Activated CD4-positive, alpha-beta T cell treated with anti-CD3 and anti-CD28 coated beads for 24 hours (primary cell): ENCODE measurements around the gene GTF2IRD1.
A peak's percentile ranks its signal among the peaks of the same experiment; 100 is the strongest.
"Not testable (repeated sequence)": the region's sequence is repeated elsewhere in the genome, so short reads cannot be mapped to it uniquely, and the experiment has no call there.

Experiments
- DNase-seq, 2 donors: peaks; one replicate each; pipeline ENCODE4 v3.0.0-alpha.2; 2020; ENCODE audit warnings: low read depth in 2 of 2

GTF2IRD1 gene

DNA sequence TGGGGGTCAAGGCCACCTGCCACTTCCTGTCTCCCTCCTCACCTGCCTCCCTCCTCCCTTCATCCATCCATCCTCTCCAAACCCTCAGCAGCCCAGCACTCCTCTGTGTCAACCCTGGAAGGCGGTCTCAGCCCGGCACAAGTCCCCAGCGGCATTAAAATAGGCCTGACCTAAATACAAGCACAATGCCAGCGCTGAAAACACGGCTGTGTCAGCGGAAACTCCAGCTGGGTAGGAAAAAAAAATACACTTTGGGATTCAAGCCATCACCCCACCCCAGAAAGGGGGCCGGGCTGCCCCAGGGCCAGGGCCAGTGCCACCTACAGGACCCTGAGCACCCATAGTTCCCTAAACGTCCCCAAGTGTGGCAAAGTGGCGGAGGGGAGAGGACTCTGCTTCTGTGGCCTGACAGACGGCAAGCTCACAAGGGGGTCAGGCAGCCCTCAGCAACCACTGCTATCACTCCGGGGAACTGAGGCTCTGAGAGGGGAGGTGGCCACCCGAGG, 22.7 kb upstream of the GTF2IRD1 start:
- no peak for DNase-seq

DNA sequence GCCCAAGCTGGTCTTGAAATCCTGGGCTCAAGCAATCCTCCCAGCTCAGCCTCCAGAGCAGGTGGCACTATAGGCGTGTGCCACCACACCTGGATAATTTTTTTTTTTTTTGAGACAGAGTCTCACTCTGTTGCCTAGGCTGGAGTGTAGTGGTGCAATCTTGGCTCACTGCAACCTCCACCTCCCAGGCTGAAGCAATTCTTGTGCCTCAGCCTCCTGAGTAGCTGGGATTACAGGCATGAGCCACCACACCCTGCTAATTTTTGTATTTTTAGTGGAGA, 16.5 kb upstream of the GTF2IRD1 start:
- DNase-seq, result not testable (repeated sequence)

DNA sequence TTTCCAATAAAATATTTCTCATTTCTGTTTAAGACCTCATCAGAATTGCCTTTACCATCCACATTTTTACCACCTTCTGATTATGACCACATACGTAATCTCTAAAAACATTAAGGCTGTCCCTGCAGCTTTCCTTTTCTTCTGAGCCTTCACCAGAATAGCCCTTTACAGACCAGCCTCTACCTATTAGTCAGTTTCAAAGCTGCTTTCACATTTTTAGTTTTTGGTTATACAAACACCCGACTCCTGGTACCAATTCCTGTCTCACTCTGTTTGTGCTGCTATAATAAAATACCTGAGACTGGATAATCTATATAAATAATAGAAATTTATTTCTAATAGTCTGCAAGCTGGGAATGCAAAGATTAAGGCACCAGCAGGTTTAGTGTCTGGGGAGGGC, 15.4 kb upstream of the GTF2IRD1 start:
- no peak for DNase-seq

DNA sequence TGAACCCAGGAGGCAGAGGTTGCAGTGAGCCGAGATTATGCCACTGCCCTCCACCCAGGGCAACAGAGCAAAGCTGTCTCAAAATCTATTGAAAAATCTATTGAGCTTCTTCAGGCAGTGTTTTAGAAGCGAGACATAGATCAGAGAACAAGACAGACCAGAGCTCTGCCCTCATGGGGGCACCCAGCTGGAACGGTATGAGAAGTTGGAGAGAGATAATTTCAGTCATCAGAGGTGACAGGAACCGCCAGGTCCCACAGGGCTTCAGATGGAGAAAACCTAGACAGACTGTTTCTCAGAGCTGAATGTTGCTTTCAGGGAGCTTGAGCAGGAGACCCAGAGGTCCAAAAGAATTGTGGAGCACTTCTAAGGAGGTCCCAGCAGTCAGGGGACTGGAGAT, 14.2 kb upstream of the GTF2IRD1 start:
- no peak for DNase-seq

DNA sequence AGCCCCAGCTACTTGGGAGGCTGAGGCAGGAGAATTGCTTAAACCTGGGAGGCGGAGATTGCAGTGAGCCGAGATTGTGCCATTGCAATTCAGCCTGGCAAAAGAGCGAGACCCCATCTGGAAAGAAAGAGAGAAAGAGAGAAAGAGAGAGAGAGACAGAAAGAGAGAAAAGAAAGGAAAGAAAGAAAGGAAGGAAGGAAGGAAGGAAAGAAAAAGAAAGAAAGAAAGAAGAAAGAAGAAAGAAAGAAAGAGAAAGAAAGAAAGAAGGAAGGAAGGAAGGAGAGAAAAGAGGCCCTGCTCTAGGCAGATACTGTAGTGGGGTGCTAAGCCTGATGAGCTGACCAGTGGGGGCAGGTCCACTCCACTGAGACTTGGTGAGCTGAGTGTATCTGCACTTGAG, 13.6 kb upstream of the GTF2IRD1 start:
- not testable (repeated sequence) for DNase-seq

DNA sequence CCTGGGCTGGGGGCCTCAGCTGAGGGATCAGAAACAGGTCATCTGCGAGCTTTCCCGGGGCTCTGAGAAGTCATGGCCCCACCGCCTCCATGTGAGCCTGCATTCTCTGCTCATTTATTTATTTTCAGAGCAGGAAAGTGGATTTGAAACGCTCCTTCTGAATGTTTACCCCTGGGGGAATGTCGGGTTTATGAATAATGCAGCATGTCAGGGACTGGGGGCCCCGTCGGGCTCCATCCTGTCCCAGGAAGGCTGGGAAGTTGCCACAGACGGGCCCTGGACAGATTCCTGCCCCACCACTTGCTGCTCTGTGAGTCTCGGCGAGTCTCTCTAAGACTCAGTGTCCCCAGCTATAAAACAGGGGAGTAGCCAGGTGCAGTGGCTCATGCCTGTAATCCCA, 11.9 kb upstream of the GTF2IRD1 start:
- no peak for DNase-seq

DNA sequence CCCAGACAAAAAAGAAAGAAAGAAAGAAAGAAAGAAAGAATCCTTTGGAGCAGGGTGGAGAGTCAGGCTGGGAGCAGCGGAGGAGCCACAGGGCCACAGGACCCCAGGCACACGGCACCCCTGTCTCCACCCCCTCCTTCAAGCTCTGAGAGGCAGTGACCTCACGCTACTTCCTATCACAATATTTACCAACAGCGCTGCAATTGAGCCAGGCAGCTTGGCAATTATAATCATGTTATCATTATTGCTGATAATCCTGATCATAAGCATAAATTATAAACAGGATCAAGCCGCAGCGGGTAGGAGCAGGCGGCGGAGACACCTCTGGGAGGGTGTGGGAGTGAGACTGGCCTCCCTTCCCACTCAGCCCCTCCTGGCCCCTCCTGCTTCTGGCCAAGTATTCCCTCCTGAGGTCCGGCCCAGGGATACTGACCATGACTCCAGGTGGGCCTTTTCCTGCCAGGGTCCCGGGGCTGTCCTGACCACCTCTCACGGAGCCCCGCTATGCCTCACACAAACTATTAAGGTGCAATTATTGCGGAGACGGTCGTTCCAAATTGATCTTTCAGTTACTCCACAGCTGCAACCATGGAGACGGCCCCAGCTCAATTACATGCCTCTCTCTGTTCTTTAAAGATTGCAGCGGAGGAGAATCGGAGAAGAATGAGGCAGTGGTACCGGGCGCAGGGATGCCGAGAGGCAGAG, 10.0 kb upstream of the GTF2IRD1 start:
- no peak for DNase-seq

DNA sequence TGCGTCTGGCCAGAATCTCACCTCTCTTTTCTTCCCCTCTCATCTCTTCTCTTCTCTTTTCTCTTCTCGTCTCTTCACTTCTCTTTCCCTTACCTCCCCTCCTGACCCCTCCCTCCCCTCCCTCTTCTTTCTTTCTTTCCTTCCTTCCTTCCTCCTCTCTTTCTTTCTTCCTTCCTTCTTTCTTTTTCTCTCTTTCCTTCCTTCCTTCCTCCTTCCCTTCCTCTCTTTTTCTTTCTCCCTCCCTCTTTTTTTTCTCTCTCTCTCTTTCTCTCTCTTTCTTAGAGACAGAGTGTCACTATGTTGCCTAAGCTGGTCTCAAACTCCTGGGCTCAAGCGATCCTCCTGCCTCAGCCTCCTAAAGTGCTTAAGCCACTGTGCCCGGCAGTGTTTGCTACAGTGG, 4.6 kb upstream of the GTF2IRD1 start:
- no peak for DNase-seq

DNA sequence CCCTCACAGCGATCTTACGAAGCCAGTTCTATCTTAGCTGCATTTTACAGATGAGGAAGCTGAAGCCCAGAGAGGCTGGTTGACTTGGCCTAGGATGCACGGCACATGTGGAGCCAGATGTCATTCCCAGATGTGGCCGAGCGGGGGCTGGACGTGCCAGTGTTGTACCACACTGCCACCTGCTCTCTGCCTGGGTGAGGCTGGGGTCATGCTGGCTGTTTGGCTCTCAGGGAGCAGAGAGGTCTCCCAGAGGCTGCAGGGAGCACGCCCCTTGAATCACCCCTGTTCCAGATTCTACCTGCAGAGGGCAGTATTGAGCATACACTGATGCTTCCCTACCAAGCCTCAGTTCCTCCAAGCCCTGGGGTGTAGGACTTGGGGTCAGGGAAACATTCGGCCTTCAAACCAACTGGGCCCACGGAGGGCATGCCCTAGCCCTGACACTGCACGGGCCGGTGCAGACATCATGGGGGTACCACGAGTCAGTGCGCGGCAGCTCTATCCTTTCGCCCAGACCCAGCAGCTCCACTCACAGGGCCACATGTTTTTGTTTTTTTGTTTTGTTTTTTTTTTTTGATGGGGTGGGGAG, 3.8 kb upstream of the GTF2IRD1 start:
- peak; percentile 52 to 71 for DNase-seq

DNA sequence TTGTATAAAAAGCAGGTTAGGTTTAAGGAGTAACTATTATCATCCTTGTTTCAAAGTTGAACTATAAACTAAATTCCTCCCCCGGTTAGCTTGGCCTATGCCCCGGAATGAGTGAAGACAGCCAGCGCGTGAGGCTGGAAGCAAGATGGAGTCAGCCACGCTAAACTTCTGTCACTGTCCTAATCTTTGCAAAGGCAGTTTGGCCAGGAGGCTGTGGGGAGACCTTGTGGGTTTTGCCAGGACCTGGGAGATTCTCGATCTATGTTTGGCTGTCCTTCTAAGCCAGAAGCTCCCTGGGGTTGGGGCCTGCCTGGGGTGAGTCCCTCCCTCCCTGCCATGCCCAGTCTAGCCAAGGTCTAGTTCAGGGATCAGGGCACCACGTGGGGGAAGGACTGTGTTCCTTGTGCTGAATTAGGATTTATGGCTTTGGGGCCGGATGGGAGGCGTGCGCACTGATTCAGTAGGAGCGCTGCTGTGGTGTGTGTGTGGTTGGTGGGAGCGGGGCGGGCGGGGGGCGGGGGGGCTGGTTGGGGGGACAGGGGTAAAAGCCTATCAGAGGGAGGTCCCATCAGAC, 871 bp upstream of the GTF2IRD1 start:
- DNase-seq, result no peak

DNA sequence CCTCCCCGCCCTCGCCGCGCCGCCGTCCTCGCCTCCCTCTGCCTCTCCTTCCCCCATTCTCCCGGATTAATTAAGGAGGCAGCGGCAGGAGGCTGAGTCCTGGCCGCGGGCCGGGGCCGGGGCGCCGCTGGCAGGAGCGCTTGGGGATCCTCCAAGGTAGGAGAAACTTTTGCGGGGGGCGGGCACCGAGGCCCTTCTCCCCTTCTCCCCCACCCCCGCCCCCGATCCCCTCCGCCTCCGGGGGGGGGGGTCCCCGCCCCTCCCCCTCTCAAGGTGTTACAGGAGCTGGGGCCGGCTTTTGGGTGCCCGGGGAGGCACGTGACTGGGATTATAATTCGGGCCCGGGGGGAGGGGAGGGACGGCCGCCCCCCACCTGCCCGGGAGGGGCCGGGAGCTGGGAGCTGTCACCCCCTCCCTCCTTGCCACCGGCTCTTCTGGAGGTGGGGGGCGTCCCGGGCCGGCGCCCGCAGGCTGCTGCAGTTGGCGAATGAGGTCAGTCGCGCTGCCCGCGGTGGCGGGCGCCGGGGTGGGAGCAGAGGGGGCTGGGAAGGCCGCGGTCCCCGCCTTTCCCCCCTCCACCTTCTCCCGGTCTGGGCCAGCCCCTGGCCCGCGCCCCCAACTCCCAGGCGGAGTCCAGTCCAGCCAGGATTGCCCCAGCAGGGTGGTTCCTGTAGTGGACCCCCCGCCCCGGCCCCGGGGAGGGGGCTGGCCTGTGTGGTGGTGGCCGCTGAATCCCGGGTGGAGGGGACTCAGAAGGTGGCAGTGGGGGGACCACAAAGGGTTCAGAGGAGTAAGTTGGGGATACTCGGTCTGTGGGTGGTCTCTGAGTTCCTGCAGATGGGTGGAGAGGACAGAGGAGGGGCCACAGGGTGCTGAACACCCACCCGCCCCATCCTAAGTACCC, 567 bp downstream of the GTF2IRD1 start:
- no peak for DNase-seq

DNA sequence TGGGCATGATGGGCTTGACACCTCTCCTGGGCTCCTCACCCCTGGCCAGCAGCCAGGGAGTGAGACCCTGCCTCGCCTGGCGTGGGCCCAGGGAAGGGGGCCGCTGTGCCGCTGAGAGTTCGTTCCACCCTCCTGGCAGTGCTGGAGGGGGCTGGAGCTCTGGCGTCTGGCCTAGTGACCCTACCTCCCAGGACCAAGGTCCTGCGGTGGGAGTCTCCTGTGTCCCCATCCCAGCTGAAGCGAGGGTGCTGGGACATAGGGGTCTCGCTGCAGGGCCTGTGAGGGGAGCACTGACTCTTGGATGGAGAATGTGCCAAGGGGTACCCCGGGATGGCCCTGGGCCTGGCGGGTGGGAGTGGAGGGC, 1.2 kb downstream of the GTF2IRD1 start:
- no peak for DNase-seq

DNA sequence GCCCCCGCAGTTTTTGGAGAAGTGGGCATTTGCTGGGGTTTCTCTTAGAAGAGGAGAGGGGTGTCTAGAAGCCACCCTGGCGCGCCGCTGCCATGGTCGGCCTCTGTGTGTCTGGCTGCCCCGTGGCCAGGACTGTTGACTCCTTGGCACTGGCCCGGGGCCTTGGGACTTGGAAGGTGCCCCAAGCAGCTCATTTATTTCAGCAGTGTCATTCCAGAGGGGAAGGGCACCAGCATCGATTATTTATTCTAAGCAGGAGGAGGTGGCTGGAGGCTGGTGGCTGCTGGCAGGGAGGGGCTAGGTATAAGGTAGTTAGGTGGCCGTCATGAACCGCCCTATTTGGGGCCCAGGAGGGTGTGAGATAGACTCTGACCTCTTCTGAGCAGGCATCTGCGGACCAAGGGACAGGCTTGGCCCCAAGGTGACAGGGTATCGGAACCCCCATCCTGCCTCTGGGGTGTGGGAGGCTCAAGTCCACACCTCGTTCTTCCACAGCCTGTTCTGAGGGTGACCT, 1.6 kb downstream of the GTF2IRD1 start:
- no peak for DNase-seq

DNA sequence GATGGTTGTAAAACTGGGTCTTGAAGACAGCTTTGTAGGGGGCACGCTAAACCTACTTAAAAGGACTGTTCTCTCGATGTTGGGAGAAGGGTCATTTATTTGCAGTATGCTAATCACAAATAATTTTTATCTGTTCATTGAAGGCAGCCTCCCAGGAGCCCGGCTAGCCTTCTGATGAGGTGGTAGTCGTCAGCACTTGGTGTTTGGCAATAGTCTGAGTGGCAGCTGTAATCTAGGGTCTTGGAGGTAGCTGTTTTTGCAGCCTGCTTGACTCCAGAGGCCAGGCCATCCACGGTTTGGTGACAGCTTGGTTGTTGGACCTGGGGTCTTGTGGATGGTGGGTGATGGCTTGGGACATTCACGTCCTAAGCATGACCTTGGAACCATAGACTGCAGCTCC, 2.2 kb downstream of the GTF2IRD1 start:
- DNase-seq, result no peak

DNA sequence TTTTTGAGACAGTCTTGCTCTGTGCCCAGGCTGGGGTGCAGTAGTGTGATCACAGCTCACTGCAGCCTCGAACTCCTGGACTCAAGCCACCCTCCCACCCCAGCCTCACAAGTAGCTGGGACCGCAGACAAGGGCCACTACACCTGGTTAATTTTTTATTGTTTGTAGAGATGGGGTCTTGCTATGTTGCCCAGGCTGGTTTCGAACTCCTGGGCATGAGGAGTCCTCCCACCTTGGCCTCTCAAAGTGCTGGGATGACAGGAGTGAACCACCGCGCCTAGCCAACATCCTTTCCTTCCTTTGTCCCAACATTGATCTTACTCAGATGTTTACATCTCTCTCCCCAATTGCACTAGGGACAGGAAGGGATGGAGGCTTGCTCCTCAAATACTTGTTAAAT, 3.3 kb downstream of the GTF2IRD1 start:
- DNase-seq, result no peak

DNA sequence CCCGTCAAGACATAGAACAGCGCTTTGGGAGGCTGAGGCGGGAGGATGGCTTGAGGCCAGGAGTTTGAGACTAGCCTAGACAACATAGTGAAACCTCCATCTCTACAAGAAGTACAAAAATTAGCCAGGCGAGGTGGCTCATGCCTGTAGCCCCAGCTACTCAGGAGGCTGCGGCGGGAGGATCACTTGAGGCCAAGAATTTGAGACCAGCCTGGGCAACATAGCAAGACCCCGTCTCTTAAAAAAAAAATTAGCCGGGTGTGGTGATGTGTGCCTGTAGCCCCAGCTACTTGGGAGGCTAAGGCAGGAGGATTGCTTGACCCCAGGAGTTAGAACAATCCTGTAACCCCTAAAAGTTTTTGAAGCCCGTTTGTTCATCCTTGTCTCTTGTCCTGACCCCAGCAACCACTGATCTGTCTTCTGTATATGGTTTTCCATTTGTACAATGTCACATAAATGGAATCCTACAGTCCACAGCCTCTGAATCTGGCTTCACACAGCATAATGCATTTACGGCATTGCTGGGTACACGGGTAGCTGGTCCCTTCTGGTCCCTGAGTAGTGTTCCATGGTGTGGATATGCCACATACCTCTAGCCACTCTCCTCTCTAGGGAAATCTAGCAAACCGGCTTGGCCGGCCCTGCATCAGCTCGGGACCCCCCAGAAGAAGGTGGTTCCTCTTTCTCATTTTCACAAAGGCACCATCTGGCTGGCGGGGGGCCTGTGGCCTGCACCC, 8.4 kb downstream of the GTF2IRD1 start:
- DNase-seq, result no peak

DNA sequence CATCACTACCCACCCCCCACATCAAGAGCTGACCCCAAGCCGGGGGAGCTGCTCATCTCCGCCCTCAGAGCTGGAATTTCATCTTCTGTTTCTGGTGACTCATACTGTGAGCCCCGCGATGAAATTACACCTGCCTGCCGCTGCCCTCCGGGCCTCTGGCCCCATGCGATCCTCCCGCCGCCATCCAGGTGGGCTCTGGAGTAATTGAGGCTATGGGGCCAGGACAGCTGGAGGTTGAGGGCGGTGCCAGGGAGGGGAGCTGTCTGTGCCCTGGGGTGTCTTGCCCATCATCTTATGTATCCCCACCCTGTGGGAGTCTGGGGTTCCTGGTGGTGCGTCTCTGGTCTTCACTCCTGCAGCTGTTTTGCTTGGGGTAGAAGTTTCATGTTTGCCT, 9.0 kb downstream of the GTF2IRD1 start:
- DNase-seq, result no peak

DNA sequence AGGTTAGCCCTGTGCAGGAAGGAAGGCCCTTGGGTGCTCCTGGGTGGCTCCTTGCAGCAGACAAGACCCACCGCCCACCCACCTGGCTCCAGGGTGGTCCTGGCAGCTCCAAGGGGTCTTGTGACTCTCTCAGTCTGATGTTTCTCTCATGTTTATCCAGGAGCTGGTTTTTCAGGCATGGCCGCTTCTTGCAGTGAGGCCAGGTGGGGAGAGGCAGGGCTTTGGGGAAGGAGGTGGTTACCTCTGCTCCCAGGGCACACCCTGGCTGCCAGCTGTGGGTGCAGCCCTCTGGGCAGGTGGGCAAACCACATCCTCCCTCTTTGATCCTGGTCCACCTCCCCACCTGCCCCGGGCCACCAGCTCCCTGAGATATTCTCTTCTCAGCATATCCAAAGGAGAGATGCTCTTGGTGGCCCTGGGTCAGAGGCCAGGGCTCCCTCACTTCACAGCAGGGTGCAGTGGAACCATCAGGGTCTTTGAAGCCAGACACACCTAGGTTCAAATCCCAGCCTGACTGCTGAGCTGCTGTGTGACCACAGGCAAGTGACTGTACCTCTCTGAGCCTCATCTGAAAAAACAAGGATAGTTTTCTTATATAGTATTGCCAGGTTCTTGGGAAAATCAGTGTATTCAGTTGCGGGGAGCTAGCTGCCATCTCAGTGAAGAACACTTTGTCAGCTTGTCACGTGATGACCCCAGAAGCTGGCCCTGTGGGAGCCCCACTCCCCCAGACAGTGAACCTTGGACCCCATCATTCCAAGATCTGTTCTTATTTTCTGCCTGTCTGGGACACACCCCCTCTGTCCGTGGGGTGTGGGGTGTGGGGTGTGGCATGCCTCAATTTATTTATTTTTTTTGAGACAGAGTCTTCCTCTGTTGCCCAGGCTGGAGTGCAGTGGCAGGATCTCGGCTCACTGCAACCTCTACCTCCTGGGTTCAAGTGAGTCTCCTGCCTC, 11.5 kb downstream of the GTF2IRD1 start:
- no peak for DNase-seq

DNA sequence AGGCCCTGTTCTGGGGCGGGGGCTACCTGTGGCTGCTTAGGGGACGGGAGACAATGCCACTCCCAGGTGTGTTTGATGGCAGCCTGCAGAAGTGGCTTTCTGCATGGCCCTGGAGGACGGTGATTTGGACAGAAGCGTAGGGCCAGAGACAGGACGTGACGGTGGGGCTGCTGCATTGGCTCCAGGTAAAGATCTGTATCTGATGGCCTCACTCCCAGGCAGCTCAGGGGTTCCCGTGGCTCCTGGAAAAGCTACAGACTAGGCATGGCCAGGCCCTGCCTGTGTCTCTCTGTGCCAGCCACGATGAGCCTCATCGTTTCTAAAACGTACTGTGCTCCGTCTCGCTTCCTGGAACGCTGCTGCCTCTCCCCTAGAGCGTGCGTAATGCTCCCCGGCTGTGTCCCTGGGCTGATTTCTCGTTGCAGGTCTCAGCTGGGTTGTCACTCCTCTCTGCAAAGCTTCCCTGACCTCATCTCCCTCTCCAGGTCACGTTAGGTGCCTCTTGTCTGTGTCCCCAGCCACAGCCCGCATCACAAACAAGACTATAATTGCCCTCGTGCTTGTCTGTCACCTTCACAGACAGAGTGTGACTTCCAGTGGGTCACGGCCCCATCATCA, 12.6 kb downstream of the GTF2IRD1 start:
- DNase-seq, result no peak

DNA sequence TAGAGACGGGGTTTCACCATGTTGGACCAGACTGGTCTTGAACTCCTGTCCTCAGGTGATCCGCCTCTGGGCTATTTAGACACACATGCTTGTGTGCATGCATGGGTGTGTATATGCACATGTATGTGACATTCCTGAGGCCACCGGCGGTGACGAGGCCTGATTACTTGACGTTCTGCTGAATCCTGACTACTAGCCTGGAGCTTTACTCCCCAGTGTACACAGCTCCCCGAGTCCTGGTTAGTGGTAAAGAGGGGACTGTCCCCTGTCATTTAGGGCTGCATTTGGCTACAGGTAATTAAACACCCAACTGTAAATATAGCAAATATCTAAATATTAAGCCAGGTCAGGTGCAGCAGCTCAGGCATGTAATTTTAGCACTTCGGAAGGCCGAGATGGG, 14.2 kb downstream of the GTF2IRD1 start:
- DNase-seq, result no peak
